Mesenteric fat pad (tissue), 1 donor: ENCODE measurements around the gene GOLM1. TPM values are rescaled to one million over a fixed set of nuclear protein-coding genes. Genes with fewer than 3 reads are reported as not detected.
"Not testable (repeated sequence)": the region's sequence is repeated elsewhere in the genome, so short reads cannot be mapped to it uniquely, and the experiment has no call there.

Source experiments
- DNase-seq: peaks from one replicate; pipeline ENCODE4 v3.0.0-alpha.2; 2020; ENCODE audit warnings: low spot score
- long read RNA-seq: library from polyadenylated mRNA; unstranded; transcript quantifications from one replicate; pipeline ENCODE4 v2.0.0, GENCODE V29; 2020
- total RNA-seq: library from RNA; stranded (reverse); fragmentation: NEBNext Ultra II Directional; extraction: Animal tissue kit (Norgen Biotek cat#: 25700); gene quantifications from one replicate; pipeline ENCODE4 v1.2.1, GENCODE V29; 2021
- donor health status: DM: yes; HTN: yes; CAD: no.

GOLM1 gene
- total RNA-seq, result 15.4 TPM
- long read RNA-seq, transcript GOLM1-202 (10 exons, 3,022 nt), result major isoform, 16 of 23 reads
- long read RNA-seq, partial matches to known transcripts, result 2 of 23 reads
- long read RNA-seq, other reads (novel, unspliced or antisense), result 3 of 23 reads

GRCh38 chr9:86098824-86099700, at the start of gene GOLM1:
Gene GOLM1 (minus strand): TSS chr9:86099558. CDS start chr9:86079320, 20,238 bp downstream.
- DNase-seq, result no peak

GRCh38 chr9:86146671-86147070, 47.3 kb upstream of the GOLM1 start:
- DNase-seq, result not testable (repeated sequence)

GRCh38 chr9:86145960-86146359, 46.6 kb upstream of the GOLM1 start:
- not testable (repeated sequence) for DNase-seq

- DNase-seq, result no peak
Measured at GRCh38 chr9:86142973-86143372, 43.6 kb upstream of the GOLM1 start.

- DNase-seq, result no peak
Measured at GRCh38 chr9:86141843-86142242, 42.5 kb upstream of the GOLM1 start.

- DNase-seq, result no peak
Measured at GRCh38 chr9:86135371-86135770, 36.0 kb upstream of the GOLM1 start.

GRCh38 chr9:86134361-86134760, 35.0 kb upstream of the GOLM1 start:
- no peak for DNase-seq

- DNase-seq, result no peak
Measured at GRCh38 chr9:86128235-86128822, 29.0 kb upstream of the GOLM1 start.

GRCh38 chr9:86126998-86127972, 27.9 kb upstream of the GOLM1 start:
- no peak for DNase-seq

GRCh38 chr9:86122311-86122710, 23.0 kb upstream of the GOLM1 start:
- no peak for DNase-seq

GRCh38 chr9:86119457-86119856, 20.1 kb upstream of the GOLM1 start:
- DNase-seq, result no peak

GRCh38 chr9:86116425-86116824, 17.1 kb upstream of the GOLM1 start:
- DNase-seq, result no peak

GRCh38 chr9:86115886-86116285, 16.5 kb upstream of the GOLM1 start:
- DNase-seq, result no peak

GRCh38 chr9:86112057-86112456, 12.7 kb upstream of the GOLM1 start:
- DNase-seq, result no peak

- DNase-seq, result no peak
Measured at GRCh38 chr9:86102626-86103025, 3.3 kb upstream of the GOLM1 start.

- DNase-seq, result no peak
Measured at GRCh38 chr9:86099701-86100364, 475 bp upstream of the GOLM1 start.

- no peak for DNase-seq
Measured at GRCh38 chr9:86097510-86098224, 1.7 kb downstream of the GOLM1 start.

- no peak for DNase-seq
Measured at GRCh38 chr9:86096386-86096785, 3.0 kb downstream of the GOLM1 start.

GRCh38 chr9:86093788-86094555, 5.4 kb downstream of the GOLM1 start:
- DNase-seq, result no peak
